ENCODE results near the gene MPIG6B.
A peak's percentile ranks its signal among the peaks of the same experiment; 100 is the strongest.

The MPIG6B gene

GRCh38 chr6:31701666-31702404 lies 21.3 kb upstream of the MPIG6B start:
- Histone ChIP-seq H3K4me2 (ENCODE audit: low read depth, low read length) (peak overlapping the region; percentile 78), H4K20me1 (ENCODE audit: insufficient read depth, low read length) (no peaks in the 10 kb centered on the region), H3K9me3 (replicated peaks; ENCODE audit: insufficient read depth, low read length) (no peaks in the 10 kb centered on the region), H3K4me3 (ENCODE audit: low read length) (peak overlapping the region; percentile 80), H3K4me1 (ENCODE audit: low read length) (0 out of 2 replicates have a peak, but pooled peaks cover 6% of the 10 kb centered on the region), H3F3A (ENCODE audit: insufficient read depth, low read length) (peaks cover 7% of the 10 kb centered on the region; the same call in 1 of the 2 replicates), H3K9ac (ENCODE audit: low read length) (peak overlapping the region; percentile 97), H3K36me3 (replicated peaks; ENCODE audit: insufficient read depth, low read length) (no peaks in the 10 kb centered on the region), H3K27me3 (replicated peaks; ENCODE audit: insufficient read depth, low read length) (no peaks in the 10 kb centered on the region; the same call in 1 of the 2 replicates), H3K9me2 (replicated peaks; ENCODE audit: insufficient read depth, low read length) (no peaks in the 10 kb centered on the region), H2AFZ (ENCODE audit: low read length) (0 out of 2 replicates have a peak overlapping the region, but pooled peaks have one; percentile 66), H3K79me2 (ENCODE audit: low read length) (peaks cover 36% of the 10 kb centered on the region), H3K27ac (ENCODE audit: low read length) (peak overlapping the region; percentile 96; the same call in 1 of the 2 replicates)
- no peak for DNase-seq
- TF ChIP-seq CTCF (IDR thresholded peaks at IDR 0.05; ENCODE audit: low read length), result no peak
- TF ChIP-seq EZH2phosphoT487 (IDR thresholded peaks at IDR 0.05; ENCODE audit: low read length), result no peak
- no peak for TF ChIP-seq EZH2 (optimal IDR thresholded peaks at IDR 0.05; ENCODE audit: low read depth, low read length)

GRCh38 chr6:31702405-31702818 lies 20.8 kb upstream of the MPIG6B start:
- peak overlapping the region; percentile 80 for H3K4me3 ChIP-seq (ENCODE audit: low read length)
- H3K27me3 ChIP-seq (replicated peaks; ENCODE audit: insufficient read depth, low read length), result no peaks in the 10 kb centered on the region; the same call in 1 of the 2 replicates
- H3K27ac ChIP-seq (ENCODE audit: low read length), result peak overlapping the region; percentile 96
- no peak for TF ChIP-seq CTCF (IDR thresholded peaks at IDR 0.05; ENCODE audit: low read length)
- TF ChIP-seq EZH2phosphoT487 (IDR thresholded peaks at IDR 0.05; ENCODE audit: low read length), result no peak
- no peak for TF ChIP-seq EZH2 (optimal IDR thresholded peaks at IDR 0.05; ENCODE audit: low read depth, low read length)
- peak overlapping the region; percentile 97 for H3K9ac ChIP-seq (ENCODE audit: low read length)
- peak overlapping the region; percentile 66 for H2AFZ ChIP-seq (ENCODE audit: low read length)
- H4K20me1 ChIP-seq (ENCODE audit: insufficient read depth, low read length), result no peaks in the 10 kb centered on the region
- DNase-seq, result no peak
- 0 out of 2 replicates have a peak, but pooled peaks cover 6% of the 10 kb centered on the region for H3K4me1 ChIP-seq (ENCODE audit: low read length)
- peaks cover 7% of the 10 kb centered on the region; the same call in 1 of the 2 replicates for H3F3A ChIP-seq (ENCODE audit: insufficient read depth, low read length)
- H3K9me2 ChIP-seq (replicated peaks; ENCODE audit: insufficient read depth, low read length), result no peaks in the 10 kb centered on the region
- no peaks in the 10 kb centered on the region for H3K36me3 ChIP-seq (replicated peaks; ENCODE audit: insufficient read depth, low read length)
- peaks cover 35% of the 10 kb centered on the region for H3K79me2 ChIP-seq (ENCODE audit: low read length)
- no peaks in the 10 kb centered on the region for H3K9me3 ChIP-seq (replicated peaks; ENCODE audit: insufficient read depth, low read length)
- peak overlapping the region; percentile 78 for H3K4me2 ChIP-seq (ENCODE audit: low read depth, low read length)

GRCh38 chr6:31702819-31703716 lies 20.1 kb upstream of the MPIG6B start, which contains the start of gene ABHD16A:
Gene ABHD16A (minus strand): TSS chr6:31703324. CDS start chr6:31703281, 43 bp downstream.
- peak within 1 kb of the TSS; percentile 66 for H2AFZ ChIP-seq (ENCODE audit: low read length)
- peak within 1 kb of the TSS; percentile 97 for H3K9ac ChIP-seq (ENCODE audit: low read length)
- H3F3A ChIP-seq (ENCODE audit: insufficient read depth, low read length), result peaks cover 7% of the 10 kb centered on the region; the same call in 1 of the 2 replicates
- no peaks in the 10 kb centered on the region for H3K36me3 ChIP-seq (replicated peaks; ENCODE audit: insufficient read depth, low read length)
- H3K9me3 ChIP-seq (replicated peaks; ENCODE audit: insufficient read depth, low read length), result no peaks in the 10 kb centered on the region
- peak within 1 kb of the TSS; percentile 80 for H3K4me3 ChIP-seq (ENCODE audit: low read length)
- no peaks in the 10 kb centered on the region for H3K9me2 ChIP-seq (replicated peaks; ENCODE audit: insufficient read depth, low read length)
- peak; percentile 98 for DNase-seq
- 0 out of 2 replicates have a peak, but pooled peaks cover 6% of the 10 kb centered on the region for H3K4me1 ChIP-seq (ENCODE audit: low read length)
- peak within 1 kb of the TSS; percentile 78 for H3K4me2 ChIP-seq (ENCODE audit: low read depth, low read length)
- no peaks in the 10 kb centered on the region for H4K20me1 ChIP-seq (ENCODE audit: insufficient read depth, low read length)
- peaks cover 31% of the 10 kb centered on the region for H3K79me2 ChIP-seq (ENCODE audit: low read length)
- H3K27ac ChIP-seq (ENCODE audit: low read length), result peak within 1 kb of the TSS; percentile 96
- H3K27me3 ChIP-seq (replicated peaks; ENCODE audit: insufficient read depth, low read length), result no peaks in the 10 kb centered on the region; the same call in 1 of the 2 replicates
- TF ChIP-seq EZH2phosphoT487 (IDR thresholded peaks at IDR 0.05; ENCODE audit: low read length) (no peak), CTCF (IDR thresholded peaks at IDR 0.05; ENCODE audit: low read length) (no peak), EZH2 (optimal IDR thresholded peaks at IDR 0.05; ENCODE audit: low read depth, low read length) (no peak)

Data from MM.1S (cell line).